AG08396 (cell line): ENCODE measurements around the gene PROB1.
A peak's percentile ranks its signal among the peaks of the same experiment; 100 is the strongest.
"Not testable (repeated sequence)": the region's sequence is repeated elsewhere in the genome, so short reads cannot be mapped to it uniquely, and the experiment has no call there.

Experiments used
- DNase-seq: peaks from one replicate; pipeline ENCODE4 v3.0.0; 2012; ENCODE audit warnings: low spot score, mixed read lengths

PROB1 gene, protein sequence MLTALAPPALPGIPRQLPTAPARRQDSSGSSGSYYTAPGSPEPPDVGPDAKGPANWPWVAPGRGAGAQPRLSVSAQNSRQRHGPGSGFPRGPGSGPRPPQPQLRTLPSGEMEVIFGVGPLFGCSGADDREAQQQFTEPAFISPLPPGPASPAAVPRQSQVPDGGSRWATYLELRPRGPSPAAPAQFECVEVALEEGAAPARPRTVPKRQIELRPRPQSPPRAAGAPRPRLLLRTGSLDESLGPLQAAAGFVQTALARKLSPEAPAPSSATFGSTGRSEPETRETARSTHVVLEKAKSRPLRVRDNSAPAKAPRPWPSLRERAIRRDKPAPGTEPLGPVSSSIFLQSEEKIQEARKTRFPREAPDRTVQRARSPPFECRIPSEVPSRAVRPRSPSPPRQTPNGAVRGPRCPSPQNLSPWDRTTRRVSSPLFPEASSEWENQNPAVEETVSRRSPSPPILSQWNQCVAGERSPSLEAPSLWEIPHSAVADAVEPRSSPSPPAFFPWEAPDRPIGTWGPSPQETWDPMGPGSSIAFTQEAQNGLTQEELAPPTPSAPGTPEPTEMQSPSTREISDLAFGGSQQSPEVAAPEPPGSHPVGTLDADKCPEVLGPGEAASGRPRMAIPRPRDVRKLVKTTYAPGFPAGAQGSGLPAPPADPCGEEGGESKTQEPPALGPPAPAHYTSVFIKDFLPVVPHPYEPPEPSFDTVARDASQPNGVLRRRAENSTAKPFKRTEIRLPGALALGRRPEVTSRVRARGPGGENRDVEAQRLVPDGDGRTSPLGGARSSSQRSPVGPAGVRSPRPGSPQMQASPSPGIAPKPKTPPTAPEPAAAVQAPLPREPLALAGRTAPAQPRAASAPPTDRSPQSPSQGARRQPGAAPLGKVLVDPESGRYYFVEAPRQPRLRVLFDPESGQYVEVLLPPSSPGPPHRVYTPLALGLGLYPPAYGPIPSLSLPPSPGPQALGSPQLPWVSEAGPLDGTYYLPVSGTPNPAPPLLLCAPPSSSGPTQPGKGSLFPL

GRCh38 chr5:139394654-139395566, at the start of gene PROB1:
Gene PROB1, minus strand, starts transcription at chr5:139395104. Its CDS starts 23 bp downstream, at chr5:139395081.
- peak; percentile 53 for DNase-seq

GRCh38 chr5:139443831-139444453, 49.0 kb upstream of the PROB1 start:
- peak; percentile 56 for DNase-seq

DNA sequence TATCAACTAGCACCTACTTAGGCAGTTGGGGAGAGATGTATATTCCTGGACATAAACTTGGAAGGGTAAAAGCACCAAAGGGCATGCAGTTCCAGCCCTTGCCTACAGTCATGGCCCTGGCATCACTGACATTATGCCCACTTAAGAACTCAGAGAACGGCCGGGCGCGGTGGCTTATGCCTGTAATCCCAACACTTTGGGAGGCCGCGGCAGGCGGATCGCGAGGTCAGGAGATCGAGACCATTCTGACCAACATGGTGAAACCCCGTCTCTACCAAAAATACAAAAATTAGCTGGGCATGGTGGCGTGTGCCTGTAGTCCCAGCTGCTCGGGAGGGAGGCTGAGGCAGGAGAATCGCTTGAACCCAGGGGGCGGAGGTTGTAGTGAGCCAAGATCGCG, 45.5 kb upstream of the PROB1 start:
- DNase-seq: not testable (repeated sequence)

DNA sequence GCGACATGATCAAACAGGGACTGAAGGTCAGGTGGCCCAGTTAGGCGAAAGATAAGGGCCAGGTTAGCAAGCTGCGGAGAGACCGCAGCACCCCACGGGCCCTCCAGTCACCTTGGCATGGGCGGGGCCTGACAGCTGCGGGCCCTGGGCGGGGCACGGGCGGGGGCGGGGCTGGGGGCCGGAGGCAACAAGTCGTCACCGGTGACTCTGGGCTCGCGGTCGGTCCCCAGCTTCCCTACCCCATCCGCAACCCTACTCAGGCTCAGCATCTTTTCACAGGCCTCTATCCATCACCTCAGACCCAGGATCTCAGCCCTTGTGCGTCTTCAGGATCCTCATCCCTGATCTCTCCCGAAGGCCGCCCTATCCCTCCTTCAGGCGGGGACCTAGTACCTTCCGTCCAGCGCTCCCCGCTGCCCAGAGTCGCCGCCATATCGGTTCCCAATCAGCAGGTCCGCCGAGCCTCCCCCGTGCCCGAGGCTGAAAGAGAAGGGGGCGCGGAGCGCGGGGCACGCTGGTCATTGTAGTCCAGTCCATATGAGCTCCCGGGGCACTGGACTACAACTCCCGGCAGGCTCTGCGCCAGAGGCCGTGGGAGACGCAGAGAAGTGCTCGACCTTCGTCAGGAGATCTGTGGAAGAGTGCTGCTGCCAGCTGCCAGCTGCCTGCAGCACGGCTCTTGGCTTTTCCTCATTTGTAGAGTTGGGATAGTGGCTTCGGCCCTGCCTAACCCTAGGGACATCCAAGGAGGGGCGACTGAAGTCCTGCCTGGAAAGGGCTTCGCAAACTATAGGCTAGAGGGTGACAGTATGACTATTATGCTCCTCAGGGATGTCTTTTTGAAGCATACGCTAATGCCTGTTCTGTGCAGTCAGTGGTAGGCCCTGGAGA, 44.4 kb upstream of the PROB1 start, which contains the start of gene DNAJC18:
DNAJC18 (minus strand) TSS at position 513 of the 891 bp plus-strand sequence; CDS start at position 433, 80 bp downstream.
- peak; percentile 95 for DNase-seq

DNA sequence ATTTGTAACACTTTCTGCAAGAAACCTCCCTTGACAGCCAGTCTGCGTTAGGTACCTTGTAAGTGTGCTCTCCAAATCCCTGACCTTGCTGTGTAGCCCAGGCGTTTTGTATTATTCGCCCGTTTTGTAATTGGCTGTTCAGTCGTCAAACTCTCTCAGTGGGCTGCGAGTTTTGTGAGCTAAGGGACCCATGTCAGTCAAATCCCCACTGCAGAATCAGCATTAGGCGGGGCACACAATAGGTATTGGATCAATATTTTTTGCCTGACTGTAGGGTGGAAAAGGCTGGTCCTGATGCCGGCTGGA, 43.8 kb upstream of the PROB1 start:
- DNase-seq: no peak

GRCh38 chr5:139435676-139436075, 40.8 kb upstream of the PROB1 start:
- no peak for DNase-seq

- no peak for DNase-seq
Measured at GRCh38 chr5:139431706-139432105, 36.8 kb upstream of the PROB1 start.

DNA sequence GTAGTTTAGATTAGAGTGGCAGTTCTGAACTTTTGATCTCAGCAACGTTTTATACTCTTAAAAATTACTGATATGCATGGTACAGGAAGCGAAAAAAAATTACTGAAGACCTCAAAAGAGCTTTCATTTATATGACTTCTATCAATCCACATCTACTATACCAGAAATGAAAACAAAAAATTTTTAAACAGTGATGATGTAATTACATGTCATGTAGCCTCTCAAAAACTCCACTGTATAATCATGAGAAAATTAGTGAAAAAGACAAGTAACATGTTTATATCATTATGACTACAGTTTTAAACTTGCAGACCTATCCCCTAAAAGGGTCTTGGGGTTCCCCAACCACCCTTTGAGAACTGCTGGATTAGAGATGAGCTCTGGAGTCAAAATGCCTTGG, 35.1 kb upstream of the PROB1 start:
- no peak for DNase-seq

GRCh38 chr5:139426203-139426885, 31.4 kb upstream of the PROB1 start:
- DNase-seq: peak; percentile 64

- DNase-seq: no peak
Measured at GRCh38 chr5:139425497-139425896, 30.6 kb upstream of the PROB1 start.

DNA sequence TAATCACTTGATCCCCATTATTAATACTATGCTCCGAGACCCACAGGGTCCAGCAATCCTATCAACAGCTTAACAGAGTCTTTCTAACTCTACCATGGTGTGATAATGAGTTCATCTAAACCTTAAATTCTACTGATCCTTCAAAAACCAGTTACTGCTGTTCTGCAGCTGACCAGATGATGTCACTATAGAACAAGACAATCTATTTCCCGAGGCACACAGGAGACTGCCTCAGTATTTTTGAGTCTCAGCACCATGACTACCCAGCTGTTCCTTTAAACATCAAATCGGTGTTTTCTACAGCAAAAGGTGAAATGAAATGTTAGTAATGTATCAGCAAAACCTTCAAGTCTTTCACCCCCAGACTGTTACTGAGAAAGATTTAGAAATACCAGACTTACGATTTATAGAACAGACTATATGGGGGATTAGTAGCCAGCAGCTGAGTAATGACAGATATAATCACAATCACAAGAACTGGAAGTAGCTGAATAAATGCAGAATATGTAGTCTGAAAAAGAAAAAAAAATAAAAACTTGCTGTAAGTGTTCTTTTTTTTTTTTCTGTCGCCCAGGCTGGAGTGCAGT, 27.5 kb upstream of the PROB1 start:
- DNase-seq: peak; percentile 73

GRCh38 chr5:139419226-139420192, 24.6 kb upstream of the PROB1 start:
- DNase-seq: no peak

- DNase-seq: no peak
Measured at GRCh38 chr5:139418793-139419192, 23.9 kb upstream of the PROB1 start.

GRCh38 chr5:139417214-139417613, 22.3 kb upstream of the PROB1 start:
- no peak for DNase-seq

DNA sequence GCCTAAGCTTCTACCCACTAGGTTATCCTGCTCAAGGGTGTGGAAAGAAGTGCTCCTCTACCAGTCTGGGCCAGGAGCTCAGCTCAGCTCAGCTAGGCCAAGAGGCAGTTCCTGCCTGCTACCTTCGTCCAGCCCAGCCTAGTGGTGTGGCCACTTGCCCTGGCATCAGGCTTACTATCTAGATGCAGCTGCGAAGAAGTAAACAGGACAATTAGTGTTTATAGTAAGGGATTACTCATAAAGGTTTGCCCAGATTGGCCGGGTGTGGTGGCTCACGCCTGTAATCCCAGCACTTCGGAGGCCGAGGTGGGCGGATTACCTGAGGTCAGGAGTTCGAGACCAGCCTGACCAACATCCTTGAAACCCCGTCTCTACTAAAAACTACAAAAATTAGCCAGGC, 21.7 kb upstream of the PROB1 start:
- DNase-seq: no peak

DNA sequence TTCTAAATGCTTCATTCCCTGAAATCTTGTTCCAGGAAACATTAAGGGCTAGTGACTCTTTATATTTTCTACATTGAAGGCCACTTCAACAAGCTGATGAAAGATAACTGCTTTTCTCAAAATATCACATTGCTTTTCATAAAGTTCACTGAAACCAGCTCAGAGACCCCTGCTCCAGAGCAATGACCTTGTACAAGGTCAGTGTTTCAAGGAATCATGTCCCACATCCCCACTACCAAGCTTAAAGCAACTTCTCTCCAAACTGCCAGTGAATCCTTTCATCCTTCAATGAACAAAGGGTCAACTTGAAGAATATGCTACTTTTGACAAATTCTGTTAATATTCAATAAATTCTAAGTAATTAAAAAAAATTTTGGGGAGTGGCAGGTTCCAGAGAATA, 21.0 kb upstream of the PROB1 start:
- DNase-seq: no peak

GRCh38 chr5:139415221-139415861, 20.4 kb upstream of the PROB1 start:
- no peak for DNase-seq
